Stomach (tissue), 9 donors: Measurements from ENCODE around the gene TYRO3. TPM values are rescaled to one million over a fixed set of nuclear protein-coding genes. Genes with fewer than 3 reads are reported as not detected.
A peak's percentile ranks its signal among the peaks of the same experiment; 100 is the strongest.

Source experiments
- DNase-seq, 2 donors: peaks; one replicate each; pipeline versions ENCODE4 v3.0.0 to v3.0.0-alpha.2; 2013 to 2019
- H3K27ac ChIP-seq, 5 donors: fragments of 200-600 bp in 4 of 5; sonication (generic) in 4 of 5; one replicate each; pipeline ENCODE4 v1.5.1; 2013 to 2019; ENCODE audit warnings: mild to moderate bottlenecking in 1 of 5, moderate library complexity in 1 of 5
- H3K27me3 ChIP-seq, 3 donors: fragments of 200-600 bp; sonication (generic); one replicate each; pipeline ENCODE4 v1.5.1; 2017 to 2019; ENCODE audit warnings: mixed run types in 1 of 3
- H3K36me3 ChIP-seq, 4 donors: fragments of 200-600 bp; sonication (generic); 1 replicate in 3 of 4; 2 replicates in 1 of 4; pipeline ENCODE4 v1.5.1; 2016 to 2019
- H3K4me1 ChIP-seq, 4 donors: fragments of 200-600 bp; sonication (generic); one replicate each; pipeline ENCODE4 v1.5.1; 2016 to 2019
- H3K4me3 ChIP-seq, 4 donors: fragments of 200-600 bp; sonication (generic) in 3 of 4; one replicate each; pipeline ENCODE4 v1.5.1; 2016 to 2019; ENCODE audit warnings: mild to moderate bottlenecking in 1 of 4
- H3K9me3 ChIP-seq, 4 donors: fragments of 200-600 bp; sonication (generic); one replicate each; pipeline ENCODE4 v1.5.1; 2016 to 2019
- EP300 ChIP-seq: sonication (generic); formaldehyde crosslinking; IDR thresholded peaks from one replicate; pipeline ENCODE4 v1.6.1; 2017; ENCODE audit warnings: antibody characterized with exemption
- POLR2A ChIP-seq, 4 donors: fragments of 450-650 bp; IDR thresholded peaks; one replicate each; pipeline ENCODE4 v1.6.1; 2016; ENCODE audit warnings: antibody characterized with exemption in 4 of 4, control low read depth in 2 of 4, mild to moderate bottlenecking in 1 of 4, moderate library complexity in 1 of 4
- POLR2AphosphoS5 ChIP-seq, 3 donors: sonication (generic); formaldehyde crosslinking; IDR thresholded peaks; one replicate each; pipeline ENCODE4 v1.6.1; 2016; ENCODE audit warnings: antibody characterized with exemption in 3 of 3
- WGBS, 5 donors: extraction: QIAGEN DNeasy Blood & Tissue Kit in 3 of 5; methylation state at CpG; one replicate each; pipeline versions ENCODE4 v1.1.5 to v1.1.7; 2013 to 2018; 5-methylcytosine and 5-hydroxymethylcytosine counted together
- intact Hi-C: fragments of 100-400 bp; cut with DNase I; formaldehyde crosslinking; loops from one replicate; pipeline ENCODE4 v1.15.1; 2023; ENCODE audit warnings: low total_unique reads
- polyA plus RNA-seq, 3 donors: library from polyadenylated mRNA; stranded (reverse); fragments of 200-250 nt; gene quantifications; one replicate each; pipeline ENCODE4 v1.2.3, GENCODE V29; 2013
- total RNA-seq, 5 donors: library from RNA; depleted of rRNA; stranded (reverse); fragments of >200 nt; gene quantifications; one replicate each; pipeline versions ENCODE4 v1.1.0 to v1.2.3, GENCODE V29; 2014 to 2016
- TF ChIP-seq, protein P1 (sequence below), 7 experiments: fragments of 450-650 bp in 4 of 7; fragments of 200-600 bp in 3 of 7; sonication (generic) in 3 of 7; IDR thresholded peaks; one replicate each; pipeline ENCODE4 v1.5.1; 2016 to 2019; ENCODE audit warnings: antibody characterized with exemption in 7 of 7, control low read depth in 2 of 7, mild to moderate bottlenecking in 1 of 7
- donor health status: healthy with polysubstance abuse.
- donor health status: Bipolar disorder and iron deficiency.
- donor health status: healthy.

TYRO3 gene
- total and polyA plus RNA-seq, 8 donors: 0.89 to 16.9 (median 6.6) TPM

- WGBS, 5 donors: 0 to 3% (median 2%) methylated on average over 14 to 60 of the region's 60 CpGs; no CpG with 5 or more reads in 1 of the 5 donors
- Histone ChIP-seq H3K4me1 (peaks cover 21 to 46% (median 35%) of the 10 kb centered on the region in 4 donors), H3K4me3 (peak overlapping the region; percentile 73 to 87 (median 74)), H3K9me3 (no peaks in the 10 kb centered on the region), H3K27ac (peak overlapping the region; percentile 24 to 82 (median 71)), H3K27me3 (peaks cover 0 to 13% (median 0%) of the 10 kb centered on the region in 3 donors), H3K36me3 (no peaks in the 10 kb centered on the region)
- intact Hi-C loops: no loop called here
- DNase-seq: no peak
- TF ChIP-seq POLR2AphosphoS5 (IDR thresholded peaks at IDR 0.05): no peak
- TF ChIP-seq, protein P1, sequence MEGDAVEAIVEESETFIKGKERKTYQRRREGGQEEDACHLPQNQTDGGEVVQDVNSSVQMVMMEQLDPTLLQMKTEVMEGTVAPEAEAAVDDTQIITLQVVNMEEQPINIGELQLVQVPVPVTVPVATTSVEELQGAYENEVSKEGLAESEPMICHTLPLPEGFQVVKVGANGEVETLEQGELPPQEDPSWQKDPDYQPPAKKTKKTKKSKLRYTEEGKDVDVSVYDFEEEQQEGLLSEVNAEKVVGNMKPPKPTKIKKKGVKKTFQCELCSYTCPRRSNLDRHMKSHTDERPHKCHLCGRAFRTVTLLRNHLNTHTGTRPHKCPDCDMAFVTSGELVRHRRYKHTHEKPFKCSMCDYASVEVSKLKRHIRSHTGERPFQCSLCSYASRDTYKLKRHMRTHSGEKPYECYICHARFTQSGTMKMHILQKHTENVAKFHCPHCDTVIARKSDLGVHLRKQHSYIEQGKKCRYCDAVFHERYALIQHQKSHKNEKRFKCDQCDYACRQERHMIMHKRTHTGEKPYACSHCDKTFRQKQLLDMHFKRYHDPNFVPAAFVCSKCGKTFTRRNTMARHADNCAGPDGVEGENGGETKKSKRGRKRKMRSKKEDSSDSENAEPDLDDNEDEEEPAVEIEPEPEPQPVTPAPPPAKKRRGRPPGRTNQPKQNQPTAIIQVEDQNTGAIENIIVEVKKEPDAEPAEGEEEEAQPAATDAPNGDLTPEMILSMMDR (IDR thresholded peaks at IDR 0.05): no peak
- TF ChIP-seq EP300: no peak
- TF ChIP-seq POLR2A (IDR thresholded peaks at IDR 0.05): no peak
These were observed 299 bp downstream of the TYRO3 start for GRCh38 chr15:41559239-41559782.

- Histone ChIP-seq H3K27me3 (peaks cover 0 to 13% (median 0%) of the 10 kb centered on the region in 3 donors), H3K4me3 (peak overlapping the region in 1 of 4 donors; percentile 87), H3K36me3 (no peaks in the 10 kb centered on the region), H3K9me3 (no peaks in the 10 kb centered on the region), H3K4me1 (peaks cover 21 to 46% (median 35%) of the 10 kb centered on the region in 4 donors), H3K27ac (no peak overlapping the region)
- intact Hi-C loops: no loop called here
- TF ChIP-seq, protein P1 (IDR thresholded peaks at IDR 0.05): no peak
- no peak for TF ChIP-seq POLR2A (IDR thresholded peaks at IDR 0.05)
- TF ChIP-seq EP300: no peak
- no peak for TF ChIP-seq POLR2AphosphoS5 (IDR thresholded peaks at IDR 0.05)
- DNase-seq: peak in 1 of 2 donors; percentile 41
- WGBS, 5 donors: 30 to 40% (median 37%) methylated on average over 2 of the region's 2 CpGs
These were observed 1.5 kb downstream of the TYRO3 start for GRCh38 chr15:41560572-41560874.

DNA sequence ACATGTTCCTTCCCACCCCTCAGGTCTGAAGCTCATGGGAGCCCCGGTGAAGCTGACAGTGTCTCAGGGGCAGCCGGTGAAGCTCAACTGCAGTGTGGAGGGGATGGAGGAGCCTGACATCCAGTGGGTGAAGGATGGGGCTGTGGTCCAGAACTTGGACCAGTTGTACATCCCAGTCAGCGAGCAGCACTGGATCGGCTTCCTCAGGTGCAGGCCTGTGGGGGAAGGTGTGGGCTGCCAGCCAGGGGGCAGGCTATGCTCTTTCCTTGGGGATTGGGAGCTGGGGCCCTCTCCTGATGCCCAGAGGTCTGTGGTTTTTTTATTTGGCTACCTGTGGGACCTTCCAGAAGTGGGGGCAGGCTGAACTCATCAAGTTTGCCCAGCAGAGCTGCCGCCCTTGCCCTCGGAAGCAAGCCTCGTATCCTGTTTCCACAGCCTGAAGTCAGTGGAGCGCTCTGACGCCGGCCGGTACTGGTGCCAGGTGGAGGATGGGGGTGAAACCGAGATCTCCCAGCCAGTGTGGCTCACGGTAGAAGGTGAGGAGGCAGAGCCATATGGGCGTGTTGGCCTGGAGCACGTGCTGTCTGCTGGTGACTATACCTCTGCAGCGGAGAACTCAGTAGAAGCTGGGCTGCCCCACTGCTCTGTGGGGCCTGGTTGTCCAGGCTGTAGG, 2.2 kb downstream of the TYRO3 start:
- Histone ChIP-seq H3K27me3 (peaks cover 0 to 13% (median 0%) of the 10 kb centered on the region in 3 donors), H3K27ac (peak overlapping the region in 2 of 5 donors; percentile 25 to 46), H3K4me3 (no peak overlapping the region), H3K4me1 (peaks cover 21 to 46% (median 35%) of the 10 kb centered on the region in 4 donors), H3K9me3 (no peaks in the 10 kb centered on the region), H3K36me3 (no peaks in the 10 kb centered on the region)
- intact Hi-C loops: no loop called here
- WGBS, 5 donors: 90 to 94% (median 92%) methylated on average over 13 to 16 of the region's 16 CpGs
- DNase-seq: no peak
- TF ChIP-seq, protein P1 (IDR thresholded peaks at IDR 0.05): no peak
- TF ChIP-seq POLR2A (IDR thresholded peaks at IDR 0.05): no peak
- no peak for TF ChIP-seq POLR2AphosphoS5 (IDR thresholded peaks at IDR 0.05)
- no peak for TF ChIP-seq EP300

DNA sequence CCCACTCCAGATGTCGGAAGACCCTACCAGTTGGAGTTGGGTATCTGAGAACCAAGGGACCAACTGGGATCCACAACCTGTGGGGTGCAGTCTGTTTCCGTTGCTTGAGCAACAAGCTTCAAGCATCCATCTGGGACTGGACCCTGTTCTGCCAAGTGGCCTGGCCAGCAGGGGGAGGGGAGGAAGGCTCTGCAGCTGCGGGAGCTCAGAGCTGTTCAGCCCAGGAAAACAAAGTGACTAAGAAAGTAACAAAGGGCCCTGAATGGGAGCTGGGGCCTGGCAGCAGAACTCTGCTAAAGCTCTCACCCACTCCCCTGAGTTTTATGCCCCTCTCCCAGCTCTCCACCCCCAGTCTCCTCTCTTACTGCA, 2.7 kb downstream of the TYRO3 start:
- H3K36me3 ChIP-seq: no peaks in the 10 kb centered on the region
- peak overlapping the region in 2 of 5 donors; percentile 25 to 46 for H3K27ac ChIP-seq
- intact Hi-C loops: no loop called here
- H3K4me1 ChIP-seq: peaks cover 21 to 46% (median 35%) of the 10 kb centered on the region in 4 donors
- no peaks in the 10 kb centered on the region for H3K9me3 ChIP-seq
- peaks cover 0 to 13% (median 0%) of the 10 kb centered on the region in 3 donors for H3K27me3 ChIP-seq
- DNase-seq: peak in 1 of 2 donors; percentile 88
- H3K4me3 ChIP-seq: no peak overlapping the region
- TF ChIP-seq, protein P1 (IDR thresholded peaks at IDR 0.05): no peak
- TF ChIP-seq POLR2A (IDR thresholded peaks at IDR 0.05) (no peak), POLR2AphosphoS5 (IDR thresholded peaks at IDR 0.05) (no peak), EP300 (no peak)
- 64 to 100% (median 70%) methylated on average over 2 to 3 of the region's 3 CpGs for WGBS, 5 donors
